HEK293T (cell line): ENCODE measurements around the gene TWNK.

Experiments
- CTCF ChIA-PET: fragments of 350-600 bp; formaldehyde crosslinking; extraction: SDS; loops from one replicate; lab custom pipeline; 2021; ENCODE audit warnings: antibody characterized with exemption, inconsistent platforms; lab: Yijun Ruan, JAX
- POLR2A ChIA-PET: fragments of 350-600 bp; formaldehyde crosslinking; extraction: SDS; loops from one replicate; lab custom pipeline; 2020; ENCODE audit warnings: antibody characterized with exemption, inconsistent platforms; lab: Yijun Ruan, JAX
- DNase-seq: peaks from one replicate; pipeline ENCODE4 v3.0.0; 2012; ENCODE audit warnings: mixed read lengths; ENCODE audit errors: extremely low spot score
- ARNT ChIP-seq: fragments of 450-650 bp; IDR thresholded peaks from 2 replicates; pipeline ENCODE4 v1.6.1; 2017; ENCODE audit warnings: mild to moderate bottlenecking
- BHLHE40 ChIP-seq: fragments of 450-650 bp; IDR thresholded peaks from 2 replicates; pipeline ENCODE4 v1.6.1; 2016; ENCODE audit warnings: mild to moderate bottlenecking, moderate library complexity, borderline replicate concordance
- CTBP1 ChIP-seq: fragments of 450-650 bp; IDR thresholded peaks from 2 replicates; pipeline ENCODE4 v1.6.1; 2016; ENCODE audit warnings: borderline replicate concordance
- ELF4 ChIP-seq: fragments of 450-650 bp; IDR thresholded peaks from 2 replicates; pipeline ENCODE4 v1.6.1; 2017; ENCODE audit warnings: antibody characterized with exemption
- FOXA1 ChIP-seq: fragments of 450-650 bp; IDR thresholded peaks from 2 replicates; pipeline ENCODE4 v1.6.1; 2016; ENCODE audit warnings: mild to moderate bottlenecking
- FOXK2 ChIP-seq: fragments of 450-650 bp; IDR thresholded peaks from 2 replicates; pipeline ENCODE4 v1.6.1; 2016; ENCODE audit warnings: mild to moderate bottlenecking
- FOXM1 ChIP-seq: fragments of 450-650 bp; IDR thresholded peaks from 2 replicates; pipeline ENCODE4 v1.6.1; 2017; ENCODE audit warnings: mild to moderate bottlenecking, borderline replicate concordance
- HDGF ChIP-seq: fragments of 450-650 bp; IDR thresholded peaks from 2 replicates; pipeline ENCODE4 v1.6.1; 2017; ENCODE audit warnings: antibody characterized with exemption, borderline replicate concordance
- L3MBTL2 ChIP-seq: fragments of 450-650 bp; conservative IDR thresholded peaks from 2 replicates; pipeline ENCODE4 v1.6.1; 2016; ENCODE audit warnings: mild to moderate bottlenecking
- LEF1 ChIP-seq: fragments of 450-650 bp; IDR thresholded peaks from 2 replicates; pipeline ENCODE4 v1.6.1; 2017; ENCODE audit warnings: mild to moderate bottlenecking, borderline replicate concordance
- NFRKB ChIP-seq: fragments of 450-650 bp; IDR thresholded peaks from 2 replicates; pipeline ENCODE4 v1.6.1; 2016; ENCODE audit warnings: mild to moderate bottlenecking, moderate library complexity
- PKNOX1 ChIP-seq: fragments of 450-650 bp; IDR thresholded peaks from 2 replicates; pipeline ENCODE4 v1.6.1; 2016
- SP1 ChIP-seq: fragments of 450-650 bp; IDR thresholded peaks from 2 replicates; pipeline ENCODE4 v1.6.1; 2017
- SUZ12 ChIP-seq: fragments of 450-650 bp; IDR thresholded peaks from 2 replicates; pipeline ENCODE4 v1.6.1; 2016; ENCODE audit warnings: mild to moderate bottlenecking
- TARDBP ChIP-seq: fragments of 450-650 bp; IDR thresholded peaks from 2 replicates; pipeline ENCODE4 v1.6.1; 2016
- ZNF384 ChIP-seq: fragments of 450-650 bp; IDR thresholded peaks from 2 replicates; pipeline ENCODE4 v1.6.1; 2016

TWNK gene

GRCh38 chr10:101035314-101035713 lies 48.0 kb downstream of the TWNK start:
- TF ChIP-seq TARDBP (no peak), LEF1 (no peak), BHLHE40 (no peak), SP1 (no peak), HDGF (no peak), FOXM1 (no peak), NFRKB (no peak), FOXK2 (no peak), ARNT (no peak)
- ChIA-PET CTCF (interaction anchor here (0.7 to 0.9 kb wide), 2 partner anchors 31 to 39 kb away, joined by 3 read pairs; no protein-coding TSS in a partner anchor), POLR2A (interaction anchor here (0.6 to 1.3 kb wide), 2 partner anchors 7 to 809 kb away, joined by 3 to 4 read pairs; no protein-coding TSS in a partner anchor)
- DNase-seq: no peak

- ChIA-PET CTCF (interaction anchor here (0.9 kb wide), 1 partner anchor 30 kb away, joined by 3 read pairs; no protein-coding TSS in a partner anchor), POLR2A (no interaction called here)
- TF ChIP-seq LEF1 (no peak), ARNT (no peak), FOXK2 (no peak), FOXA1 (no peak), ELF4 (no peak), HDGF (no peak), PKNOX1 (no peak), FOXM1 (no peak), BHLHE40 (no peak), SUZ12 (no peak), ZNF384 (no peak), CTBP1 (no peak), SP1 (no peak), TARDBP (no peak), NFRKB (no peak)
- no peak for DNase-seq
These were observed 48.8 kb downstream of the TWNK start for GRCh38 chr10:101035916-101036702.

GRCh38 chr10:101036726-101037125 lies 49.4 kb downstream of the TWNK start:
- POLR2A ChIA-PET: no interaction called here
- no peak for TF ChIP-seq FOXM1
- TF ChIP-seq FOXA1: no peak
- no peak for DNase-seq
- CTCF ChIA-PET: interaction anchor here (0.8 kb wide), 1 partner anchor 17 kb away, joined by 3 read pairs; no protein-coding TSS in a partner anchor

GRCh38 chr10:101038484-101038883 lies 51.1 kb downstream of the TWNK start:
- TF ChIP-seq NFRKB (no peak), FOXA1 (no peak), SUZ12 (no peak), BHLHE40 (no peak), ZNF384 (no peak), LEF1 (no peak), PKNOX1 (no peak), FOXK2 (no peak), ELF4 (no peak), CTBP1 (no peak), ARNT (no peak), SP1 (no peak), L3MBTL2 (no peak), TARDBP (no peak), HDGF (no peak), FOXM1 (no peak)
- ChIA-PET CTCF (interaction anchor here (0.6 to 1.5 kb wide), 2 partner anchors 17 to 59 kb away, joined by 3 to 5 read pairs; no protein-coding TSS in a partner anchor), POLR2A (interaction anchor here (5.5 kb wide), 1 partner anchor 23 kb away, joined by 61 read pairs; the partner anchor contains the start of gene KAZALD1)
- DNase-seq: no peak

GRCh38 chr10:101040061-101040460 lies 52.7 kb downstream of the TWNK start:
- no peak for DNase-seq
- CTCF ChIA-PET: interaction anchor here (0.7 to 4.0 kb wide), 5 partner anchors 10 to 26 kb away, joined by 3 to 63 read pairs (median 24); partner anchors contain the start of genes PDZD7 and SFXN3
- no peak for TF ChIP-seq ZNF384
- no peak for TF ChIP-seq FOXA1
- no peak for TF ChIP-seq TARDBP
- no peak for TF ChIP-seq CTBP1
- TF ChIP-seq BHLHE40: no peak
- no peak for TF ChIP-seq FOXM1
- TF ChIP-seq LEF1: no peak
- no peak for TF ChIP-seq HDGF
- no peak for TF ChIP-seq PKNOX1
- TF ChIP-seq ARNT: no peak
- TF ChIP-seq SUZ12: no peak
- no peak for TF ChIP-seq ELF4
- TF ChIP-seq SP1: no peak
- no peak for TF ChIP-seq NFRKB
- TF ChIP-seq FOXK2: no peak
- no peak for TF ChIP-seq L3MBTL2
- POLR2A ChIA-PET: interaction anchor here (0.8 to 5.5 kb wide), 3 partner anchors 9 to 43 kb away, joined by 3 to 61 read pairs (median 5); partner anchors contain the start of genes KAZALD1, PDZD7 and SFXN3
